Smooth muscle cell of the brain vasculature (primary cell): ENCODE measurements around the gene TAS1R2.
"Not testable (repeated sequence)": the region's sequence is repeated elsewhere in the genome, so short reads cannot be mapped to it uniquely, and the experiment has no call there.

Experiments
- DNase-seq: peaks from one replicate; pipeline ENCODE4 v3.0.0-alpha.2; 2012; ENCODE audit warnings: low read depth, low spot score

TAS1R2 gene

DNA sequence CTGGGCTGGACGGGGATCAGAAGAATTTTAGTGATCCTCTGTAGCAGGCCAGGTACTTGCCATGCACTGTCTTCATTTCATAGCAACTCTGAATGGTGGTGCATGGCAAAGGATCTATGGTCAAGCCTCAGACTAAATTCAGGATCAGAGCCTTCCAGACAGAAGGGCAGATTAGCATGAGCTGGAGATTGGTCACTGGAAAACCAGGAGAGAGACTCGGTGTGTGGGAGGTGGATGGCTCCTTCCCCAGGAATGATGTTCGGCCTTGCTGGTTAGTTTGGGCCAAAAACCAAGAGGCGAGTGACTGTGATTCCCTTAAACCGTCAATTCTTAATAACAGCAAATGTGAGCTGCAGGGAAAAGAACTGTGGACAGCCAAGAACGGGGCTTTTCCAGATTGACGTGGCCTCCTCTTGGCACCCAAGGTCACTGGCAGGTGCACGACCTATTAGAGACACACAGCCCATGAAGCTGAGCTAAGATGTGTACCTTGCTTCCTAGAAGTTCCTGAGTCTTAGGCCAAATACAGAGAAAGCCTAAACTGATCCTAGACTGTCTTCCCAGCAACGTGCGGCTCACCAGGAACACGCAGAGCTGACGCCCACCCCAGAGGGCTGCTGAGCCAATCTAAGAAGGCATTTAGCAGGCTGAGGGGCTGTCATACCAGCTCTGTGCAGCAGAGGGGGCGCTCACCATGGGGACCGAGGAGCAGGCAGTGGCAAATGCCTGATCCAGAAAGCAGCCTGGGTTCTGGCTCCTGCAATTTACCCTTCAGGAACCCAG lies 24.4 kb upstream of the TAS1R2 start:
- DNase-seq, result peak; percentile 50

DNA sequence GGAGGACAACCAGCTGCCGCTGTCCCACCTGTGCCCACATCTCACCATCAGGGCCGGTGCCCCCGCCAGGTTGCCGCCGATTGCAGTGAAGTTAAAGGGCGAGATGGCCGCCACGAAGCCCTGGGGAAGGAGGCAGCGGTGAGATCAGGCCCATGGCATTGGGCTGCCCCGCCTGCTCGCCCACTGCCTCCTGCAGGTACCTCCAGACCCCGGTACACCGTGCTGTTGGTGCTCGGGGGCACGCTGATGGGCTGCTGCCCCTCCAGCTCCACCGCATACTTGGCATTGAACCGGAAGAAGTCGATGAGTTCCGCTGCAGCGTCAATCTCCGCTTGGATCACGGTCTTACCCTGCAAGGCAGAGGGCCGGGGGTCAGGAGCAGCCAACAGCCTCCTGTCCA lies 23.6 kb upstream of the TAS1R2 start:
- DNase-seq, result no peak

DNA sequence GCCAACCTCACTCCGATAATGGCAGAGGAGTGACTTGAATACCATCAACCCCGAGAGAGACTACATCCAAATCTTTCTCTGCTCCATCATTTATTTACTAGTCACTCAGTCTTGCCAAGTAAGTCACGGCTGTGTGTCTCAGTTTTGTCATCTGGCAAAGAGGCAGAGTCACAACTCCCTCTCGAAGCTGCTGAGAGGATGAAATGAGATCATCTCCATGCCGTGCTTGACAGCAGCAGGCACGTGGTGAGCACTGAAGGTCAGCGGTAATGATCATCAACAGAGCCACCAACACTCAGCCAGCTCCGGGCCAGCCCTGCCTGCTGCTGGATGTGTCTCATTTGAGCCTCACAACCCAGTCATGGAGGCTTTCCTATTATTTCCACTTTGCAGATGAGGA lies 23.0 kb upstream of the TAS1R2 start:
- no peak for DNase-seq

GRCh38 chr1:18881642-18882431 lies 22.4 kb upstream of the TAS1R2 start:
- no peak for DNase-seq

DNA sequence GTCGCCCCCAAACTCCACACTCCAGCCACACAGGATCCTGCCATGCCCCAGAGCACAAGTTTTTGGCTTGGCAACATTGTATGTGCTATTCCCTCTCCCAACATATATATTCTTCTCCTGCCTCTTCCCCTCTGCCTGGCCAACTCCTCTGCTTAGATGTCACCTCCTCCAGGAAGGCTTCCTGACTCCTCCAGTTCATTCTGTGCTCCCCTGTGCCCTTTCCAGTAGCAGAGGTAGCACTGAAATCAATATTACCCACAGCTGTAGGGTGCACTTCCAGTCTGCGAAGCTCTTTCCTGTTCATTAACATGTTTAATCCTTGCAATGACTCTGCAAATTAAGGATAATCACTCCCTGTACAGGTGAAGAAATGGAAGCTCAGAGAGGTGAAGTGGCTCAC lies 21.7 kb upstream of the TAS1R2 start:
- no peak for DNase-seq

DNA sequence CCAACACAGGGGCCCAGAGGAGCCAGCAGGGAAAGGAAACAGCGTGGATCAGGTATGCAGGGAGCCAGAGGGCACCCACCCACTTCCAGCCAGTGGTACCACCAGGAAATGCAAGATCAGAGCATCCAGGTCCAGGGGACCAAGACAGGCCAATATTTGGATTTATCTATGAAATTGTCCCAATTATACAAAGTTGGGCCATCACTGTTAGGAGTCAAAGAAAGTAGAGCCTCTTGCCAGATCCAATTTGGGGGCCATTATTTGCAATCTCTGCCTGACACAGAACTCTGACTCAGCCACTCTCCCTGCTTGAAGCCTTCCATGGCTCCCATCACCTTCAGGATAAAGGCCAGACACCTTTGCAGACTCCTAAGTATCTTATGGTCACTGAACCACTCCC lies 21.1 kb upstream of the TAS1R2 start:
- DNase-seq, result no peak

DNA sequence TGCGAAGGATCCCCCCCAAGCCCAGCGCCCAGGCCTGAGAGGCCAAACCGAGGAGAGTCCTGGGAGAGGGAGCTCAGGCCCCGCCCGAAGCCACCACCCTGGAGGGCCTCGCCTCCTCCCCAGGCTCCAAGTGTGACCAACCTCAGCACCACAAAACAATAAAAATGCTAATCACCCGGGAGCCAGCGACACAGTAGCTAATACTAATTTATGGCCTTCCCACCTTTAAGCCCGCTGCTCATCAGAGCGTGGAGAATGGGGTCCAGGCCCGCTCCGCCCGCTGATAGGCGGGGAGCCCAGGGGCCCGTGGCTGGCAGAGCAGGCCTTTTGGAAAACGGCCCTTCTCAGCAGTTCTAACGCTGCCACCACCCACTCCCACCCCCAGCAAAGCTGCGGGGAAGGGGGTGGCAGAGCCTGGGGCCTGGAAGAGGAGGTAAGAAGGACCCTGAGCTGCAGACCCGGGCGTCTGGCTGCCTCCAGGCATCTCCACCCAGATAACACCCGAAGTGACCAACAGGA lies 20.4 kb upstream of the TAS1R2 start:
- DNase-seq, result no peak

- DNase-seq, result no peak
Measured at GRCh38 chr1:18879215-18879790, 19.8 kb upstream of the TAS1R2 start.

- DNase-seq, result no peak
Measured at GRCh38 chr1:18878538-18879214, 19.2 kb upstream of the TAS1R2 start.

DNA sequence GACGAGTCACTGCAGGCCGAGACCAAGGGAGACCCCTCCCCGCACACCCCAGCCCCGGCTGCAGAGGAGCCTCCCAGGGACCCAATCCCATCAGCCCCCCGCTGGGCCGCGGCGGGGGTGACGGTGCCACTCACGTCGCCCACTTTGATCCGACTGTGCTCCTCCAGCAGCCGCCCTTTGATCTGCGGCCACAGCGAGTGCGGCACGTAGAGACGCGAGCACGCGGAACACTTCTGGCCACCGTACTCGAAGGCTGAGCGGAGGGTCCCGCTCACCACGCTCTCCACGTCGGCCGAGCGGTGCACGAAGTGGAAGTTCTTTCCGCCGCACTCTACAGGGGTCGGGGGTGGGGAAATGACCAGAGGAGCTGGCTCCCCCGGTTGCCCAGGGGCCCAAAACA lies 17.8 kb upstream of the TAS1R2 start:
- DNase-seq, result no peak

DNA sequence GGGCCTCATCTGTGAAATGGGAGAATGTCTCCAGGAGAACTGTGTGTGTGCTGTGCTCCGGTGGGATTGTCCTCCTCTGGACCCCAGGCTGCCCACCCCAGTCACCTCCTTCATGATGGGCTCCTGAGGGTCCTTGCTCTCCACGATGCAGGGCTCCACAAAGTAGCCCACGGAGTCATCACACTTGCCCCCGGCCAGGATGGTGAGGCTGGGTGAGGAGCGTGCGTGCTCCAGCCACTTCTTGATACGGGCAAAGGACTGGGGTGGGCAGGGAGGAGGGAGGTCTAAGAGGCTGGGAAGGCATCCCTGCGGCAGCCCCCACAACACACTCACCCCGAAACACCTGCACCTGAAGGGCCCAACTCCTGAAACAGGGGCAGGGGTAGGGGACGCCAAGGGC lies 16.8 kb upstream of the TAS1R2 start:
- no peak for DNase-seq

GRCh38 chr1:18875796-18876128 lies 16.3 kb upstream of the TAS1R2 start:
- DNase-seq, result no peak

DNA sequence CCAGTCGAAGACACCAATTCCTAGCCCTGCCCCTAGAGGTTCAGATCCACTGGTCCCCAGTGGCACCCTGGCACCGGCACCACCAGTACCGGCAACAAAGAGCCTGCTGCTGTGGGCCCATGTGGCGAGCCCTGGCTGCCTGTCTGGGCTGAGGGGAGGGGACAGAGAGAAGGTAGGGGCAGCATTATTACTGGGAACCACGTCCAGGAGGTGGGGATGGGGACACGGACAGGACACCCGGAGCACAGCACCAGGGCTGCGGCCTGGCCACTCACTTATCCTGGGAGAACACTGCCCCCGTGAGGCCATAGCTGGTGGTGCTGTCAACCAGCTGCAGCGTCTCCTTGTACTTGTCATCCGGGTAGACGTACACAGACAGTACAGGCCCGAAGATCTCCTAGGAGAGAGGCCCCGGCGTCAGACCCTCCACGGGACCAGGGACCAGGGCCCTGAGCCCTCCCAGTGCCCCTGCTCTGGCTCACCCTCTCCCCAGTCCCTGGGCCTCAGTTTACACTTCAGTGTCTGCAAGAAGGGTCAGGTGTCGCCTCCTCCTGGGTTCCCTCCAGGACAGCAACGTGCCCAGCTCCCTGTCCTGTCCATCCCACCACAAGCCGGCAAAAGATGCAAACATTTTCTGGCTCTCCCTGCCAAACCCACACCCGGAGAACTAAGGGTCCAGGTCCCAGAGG lies 15.8 kb upstream of the TAS1R2 start:
- DNase-seq, result peak; percentile 73

DNA sequence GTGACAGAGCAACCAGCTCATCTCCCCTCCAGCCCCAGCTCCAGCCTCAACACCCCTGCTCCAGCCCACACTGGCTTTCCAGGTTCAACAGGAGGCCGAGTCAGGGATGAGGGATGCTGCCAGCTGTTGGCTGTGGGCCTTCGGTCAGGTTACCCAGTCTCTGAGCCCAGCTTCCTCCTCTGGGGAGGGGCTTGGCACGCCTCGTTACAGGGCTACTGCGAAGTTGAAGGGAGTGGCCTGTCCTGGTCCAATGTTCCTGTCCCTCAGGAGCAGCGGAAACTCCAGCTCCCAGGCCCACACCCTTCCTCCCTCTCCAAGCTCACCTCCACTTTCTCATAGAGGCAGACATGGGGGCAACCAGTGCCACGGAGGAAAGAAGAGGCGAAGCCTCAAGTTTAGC lies 15.1 kb upstream of the TAS1R2 start:
- DNase-seq, result no peak

GRCh38 chr1:18874036-18874435 lies 14.6 kb upstream of the TAS1R2 start:
- no peak for DNase-seq

DNA sequence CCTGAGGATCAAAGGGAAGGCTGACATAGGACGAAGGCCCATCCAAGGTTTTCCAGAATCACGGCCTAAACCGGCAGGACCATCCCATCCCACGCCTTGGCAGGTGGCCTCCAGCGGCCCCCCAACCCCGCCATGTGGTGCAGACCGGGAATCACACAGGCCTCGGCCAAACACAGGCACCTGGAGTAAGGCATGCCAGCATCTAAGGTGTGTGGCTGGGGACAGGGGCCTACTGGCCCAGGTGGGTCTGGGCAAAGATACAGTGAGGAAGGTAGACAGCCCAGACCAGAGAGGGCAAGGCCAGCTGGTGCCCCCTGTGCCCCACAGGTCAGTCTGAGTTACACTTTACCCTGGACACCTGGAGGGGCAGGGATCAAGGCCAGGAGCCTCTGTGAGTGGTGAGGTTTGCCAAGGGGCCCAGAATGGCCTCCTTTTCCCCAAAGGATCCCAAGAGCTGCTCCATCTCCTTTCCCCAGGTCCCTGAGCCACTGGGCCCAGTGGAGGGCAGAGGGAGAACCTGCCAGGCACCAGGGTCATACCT lies 12.7 kb upstream of the TAS1R2 start:
- no peak for DNase-seq

DNA sequence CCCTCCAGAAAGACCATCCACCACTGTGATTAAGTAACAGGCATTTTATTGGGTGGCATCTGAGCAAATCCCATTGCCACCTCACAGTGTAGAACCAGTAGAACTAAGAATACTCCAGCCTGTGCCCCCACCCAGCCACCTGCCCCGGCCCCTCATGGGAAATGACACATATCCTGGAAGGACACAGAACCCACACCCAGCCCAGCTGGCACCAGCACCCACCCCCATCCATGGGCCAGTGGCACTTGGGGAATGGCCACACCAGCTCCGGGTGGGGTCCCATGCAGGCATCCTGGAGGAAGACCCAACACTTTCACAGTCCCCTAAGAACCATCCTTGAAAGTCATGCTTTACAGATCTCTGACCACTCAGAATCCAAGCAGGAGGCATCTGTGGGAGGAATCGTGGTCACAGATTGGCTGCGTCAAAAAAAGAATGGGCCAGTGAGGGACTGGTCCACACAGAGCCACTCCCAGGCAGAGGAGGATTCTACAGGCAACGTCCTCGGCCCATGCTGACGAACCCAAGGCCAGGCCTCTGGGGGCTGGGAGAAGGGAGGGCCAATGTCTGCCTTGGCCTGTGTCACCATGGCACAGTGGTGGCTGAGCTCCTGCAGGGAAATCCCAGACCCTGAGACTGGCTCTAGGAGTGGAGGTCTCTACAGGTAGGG lies 12.1 kb upstream of the TAS1R2 start:
- no peak for DNase-seq

DNA sequence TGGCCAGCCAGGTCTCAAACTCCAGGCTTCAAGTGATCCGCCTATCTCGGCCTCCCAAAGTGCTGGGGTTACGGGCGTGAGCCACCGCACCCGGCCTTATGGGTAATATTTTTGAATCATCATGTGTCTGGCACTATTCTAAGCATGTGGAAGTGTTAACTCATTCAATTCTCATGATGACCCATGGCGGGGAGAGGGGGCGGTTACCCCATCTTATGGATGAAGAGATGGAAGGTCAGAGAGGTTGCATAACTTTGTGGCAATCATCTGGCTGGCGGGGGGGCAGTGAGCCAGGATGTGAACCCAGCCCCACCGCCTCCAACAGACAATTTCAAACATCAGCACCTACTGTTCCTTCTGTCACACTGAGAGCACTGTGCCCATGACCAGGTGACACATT lies 11.5 kb upstream of the TAS1R2 start:
- no peak for DNase-seq

- not testable (repeated sequence) for DNase-seq
Measured at GRCh38 chr1:18870595-18870865, 11.1 kb upstream of the TAS1R2 start.

GRCh38 chr1:18869847-18870594 lies 10.6 kb upstream of the TAS1R2 start:
- no peak for DNase-seq
